LNCaP clone FGC (cell line): ENCODE measurements around the gene ZKSCAN2.

Source experiments
- DNase-seq: peaks from one replicate; pipeline ENCODE4 v3.0.0-alpha.2; 2011; ENCODE audit warnings: low read depth
- H3K4me3 ChIP-seq: 2 replicates; pipeline ENCODE4 v1.5.1; 2011; ENCODE audit warnings: mild to moderate bottlenecking, low read depth, low read length, control low read depth
- TF ChIP-seq, protein P1 (sequence below): IDR thresholded peaks from 2 replicates; pipeline ENCODE4 v1.5.1; 2012; ENCODE audit warnings: mild to moderate bottlenecking; ENCODE audit not compliant: control insufficient read depth, insufficient read depth; ENCODE audit errors: extremely low read depth

The ZKSCAN2 gene

GRCh38 chr16:25192096-25192495 lies 65.5 kb downstream of the ZKSCAN2 start:
- TF ChIP-seq, protein P1, sequence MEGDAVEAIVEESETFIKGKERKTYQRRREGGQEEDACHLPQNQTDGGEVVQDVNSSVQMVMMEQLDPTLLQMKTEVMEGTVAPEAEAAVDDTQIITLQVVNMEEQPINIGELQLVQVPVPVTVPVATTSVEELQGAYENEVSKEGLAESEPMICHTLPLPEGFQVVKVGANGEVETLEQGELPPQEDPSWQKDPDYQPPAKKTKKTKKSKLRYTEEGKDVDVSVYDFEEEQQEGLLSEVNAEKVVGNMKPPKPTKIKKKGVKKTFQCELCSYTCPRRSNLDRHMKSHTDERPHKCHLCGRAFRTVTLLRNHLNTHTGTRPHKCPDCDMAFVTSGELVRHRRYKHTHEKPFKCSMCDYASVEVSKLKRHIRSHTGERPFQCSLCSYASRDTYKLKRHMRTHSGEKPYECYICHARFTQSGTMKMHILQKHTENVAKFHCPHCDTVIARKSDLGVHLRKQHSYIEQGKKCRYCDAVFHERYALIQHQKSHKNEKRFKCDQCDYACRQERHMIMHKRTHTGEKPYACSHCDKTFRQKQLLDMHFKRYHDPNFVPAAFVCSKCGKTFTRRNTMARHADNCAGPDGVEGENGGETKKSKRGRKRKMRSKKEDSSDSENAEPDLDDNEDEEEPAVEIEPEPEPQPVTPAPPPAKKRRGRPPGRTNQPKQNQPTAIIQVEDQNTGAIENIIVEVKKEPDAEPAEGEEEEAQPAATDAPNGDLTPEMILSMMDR, result no peak
- no peak for DNase-seq
- no peak overlapping the region for H3K4me3 ChIP-seq

DNA sequence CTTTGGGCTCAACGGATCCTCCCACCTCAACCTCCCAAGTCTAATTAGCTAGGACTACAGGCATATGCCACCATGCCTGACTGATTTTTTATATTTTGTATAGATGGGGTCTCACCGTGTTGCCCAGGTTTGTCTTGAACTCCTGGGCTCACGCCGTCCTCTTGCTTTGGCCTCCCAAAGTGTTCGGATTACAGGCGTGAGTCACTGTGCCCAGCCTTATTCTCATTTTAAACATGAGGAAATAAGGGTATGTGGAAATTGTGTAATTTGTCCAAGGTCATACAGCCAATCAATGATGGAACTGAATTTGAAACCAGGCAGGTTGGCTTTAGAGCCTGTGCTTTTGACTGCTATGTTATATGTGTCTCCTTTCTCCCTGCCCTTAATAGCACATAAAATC lies 68.3 kb downstream of the ZKSCAN2 start:
- no peak for DNase-seq
- TF ChIP-seq, protein P1, result no peak

DNA sequence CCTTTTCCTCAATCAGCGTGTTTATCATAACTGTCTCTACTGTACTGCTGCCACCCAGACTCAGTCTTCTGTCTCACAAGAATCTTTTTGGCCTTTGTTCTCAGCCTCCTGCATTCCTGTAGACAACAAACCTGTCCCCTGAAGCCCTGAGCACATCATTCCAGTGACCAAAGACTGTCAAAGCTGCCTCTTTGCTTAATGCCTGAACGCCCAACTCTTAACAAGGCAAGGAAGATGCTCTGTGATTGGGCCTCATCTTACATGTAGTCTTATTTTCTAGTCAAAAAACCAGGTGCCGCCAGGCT lies 70.2 kb downstream of the ZKSCAN2 start:
- TF ChIP-seq, protein P1, result no peak
- H3K4me3 ChIP-seq, result no peak overlapping the region
- DNase-seq, result no peak

More for the DNA sequence above, 68.3 kb downstream of the ZKSCAN2 start:
- no peak overlapping the region for H3K4me3 ChIP-seq
